H1 (cell line): ENCODE results near the gene SERTAD2. TPM values are rescaled to one million over a fixed set of nuclear protein-coding genes. Genes with fewer than 3 reads are reported as not detected.

Experiments used
- polyA plus RNA-seq, 7 experiments: library from polyadenylated mRNA; depleted of rRNA in 3 of 7; stranded (reverse) in 5 of 7; unstranded in 2 of 7; fragments of >200 nt in 5 of 7; fragments of 200-250 nt in 2 of 7; gene quantifications; 1 replicate in 5 of 7; 2 replicates in 1 of 7; 4 replicates in 1 of 7; pipeline versions ENCODE4 v1.2.1 to v1.2.3, GENCODE V29; 2011 to 2013; ENCODE audit warnings: missing spikeins in 2 of 7, mixed read lengths in 2 of 7
- total RNA-seq: library from RNA; stranded (reverse); fragmentation: NEBNext Ultra II Directional; extraction: Animal tissue kit (Norgen Biotek cat#: 25700); gene quantifications from 2 replicates; pipeline ENCODE4 v1.2.1, GENCODE V29; 2021
- TF ChIP-seq, protein P1 (sequence below): fragments of 300-600 bp; sonication (generic); IDR thresholded peaks from 2 replicates; pipeline ENCODE4 v1.7.1; 2012; ENCODE audit warnings: low read length, moderate library complexity, mild to moderate bottlenecking, inconsistent platforms; ENCODE audit not compliant: insufficient replicate concordance

SERTAD2 gene
- total and polyA plus RNA-seq, 2 of the 8 experiments (the other 6 are each of a cell fraction or from before 2014, with no cell fraction given), result 2.9 to 4.5 TPM

DNA sequence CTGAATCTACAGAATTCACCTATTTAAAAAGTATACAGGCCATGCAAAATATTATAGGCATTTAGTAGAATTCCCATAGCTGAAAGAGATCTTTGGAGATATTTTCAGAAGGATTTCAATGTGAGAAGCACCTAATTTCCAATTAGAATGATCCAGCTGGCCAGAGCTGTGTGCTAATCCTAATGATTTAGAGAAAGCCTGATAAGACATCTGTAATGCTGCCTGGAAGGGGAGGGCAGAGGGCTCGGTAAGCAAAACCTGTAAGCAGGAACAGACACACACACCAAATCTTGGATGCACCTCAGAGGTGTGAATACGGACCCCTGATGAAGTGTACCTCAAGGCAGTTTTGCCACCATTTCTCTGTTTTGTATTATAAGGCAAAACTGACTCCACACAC is 14.0 kb downstream of the SERTAD2 start (continued):
- TF ChIP-seq, protein P1, sequence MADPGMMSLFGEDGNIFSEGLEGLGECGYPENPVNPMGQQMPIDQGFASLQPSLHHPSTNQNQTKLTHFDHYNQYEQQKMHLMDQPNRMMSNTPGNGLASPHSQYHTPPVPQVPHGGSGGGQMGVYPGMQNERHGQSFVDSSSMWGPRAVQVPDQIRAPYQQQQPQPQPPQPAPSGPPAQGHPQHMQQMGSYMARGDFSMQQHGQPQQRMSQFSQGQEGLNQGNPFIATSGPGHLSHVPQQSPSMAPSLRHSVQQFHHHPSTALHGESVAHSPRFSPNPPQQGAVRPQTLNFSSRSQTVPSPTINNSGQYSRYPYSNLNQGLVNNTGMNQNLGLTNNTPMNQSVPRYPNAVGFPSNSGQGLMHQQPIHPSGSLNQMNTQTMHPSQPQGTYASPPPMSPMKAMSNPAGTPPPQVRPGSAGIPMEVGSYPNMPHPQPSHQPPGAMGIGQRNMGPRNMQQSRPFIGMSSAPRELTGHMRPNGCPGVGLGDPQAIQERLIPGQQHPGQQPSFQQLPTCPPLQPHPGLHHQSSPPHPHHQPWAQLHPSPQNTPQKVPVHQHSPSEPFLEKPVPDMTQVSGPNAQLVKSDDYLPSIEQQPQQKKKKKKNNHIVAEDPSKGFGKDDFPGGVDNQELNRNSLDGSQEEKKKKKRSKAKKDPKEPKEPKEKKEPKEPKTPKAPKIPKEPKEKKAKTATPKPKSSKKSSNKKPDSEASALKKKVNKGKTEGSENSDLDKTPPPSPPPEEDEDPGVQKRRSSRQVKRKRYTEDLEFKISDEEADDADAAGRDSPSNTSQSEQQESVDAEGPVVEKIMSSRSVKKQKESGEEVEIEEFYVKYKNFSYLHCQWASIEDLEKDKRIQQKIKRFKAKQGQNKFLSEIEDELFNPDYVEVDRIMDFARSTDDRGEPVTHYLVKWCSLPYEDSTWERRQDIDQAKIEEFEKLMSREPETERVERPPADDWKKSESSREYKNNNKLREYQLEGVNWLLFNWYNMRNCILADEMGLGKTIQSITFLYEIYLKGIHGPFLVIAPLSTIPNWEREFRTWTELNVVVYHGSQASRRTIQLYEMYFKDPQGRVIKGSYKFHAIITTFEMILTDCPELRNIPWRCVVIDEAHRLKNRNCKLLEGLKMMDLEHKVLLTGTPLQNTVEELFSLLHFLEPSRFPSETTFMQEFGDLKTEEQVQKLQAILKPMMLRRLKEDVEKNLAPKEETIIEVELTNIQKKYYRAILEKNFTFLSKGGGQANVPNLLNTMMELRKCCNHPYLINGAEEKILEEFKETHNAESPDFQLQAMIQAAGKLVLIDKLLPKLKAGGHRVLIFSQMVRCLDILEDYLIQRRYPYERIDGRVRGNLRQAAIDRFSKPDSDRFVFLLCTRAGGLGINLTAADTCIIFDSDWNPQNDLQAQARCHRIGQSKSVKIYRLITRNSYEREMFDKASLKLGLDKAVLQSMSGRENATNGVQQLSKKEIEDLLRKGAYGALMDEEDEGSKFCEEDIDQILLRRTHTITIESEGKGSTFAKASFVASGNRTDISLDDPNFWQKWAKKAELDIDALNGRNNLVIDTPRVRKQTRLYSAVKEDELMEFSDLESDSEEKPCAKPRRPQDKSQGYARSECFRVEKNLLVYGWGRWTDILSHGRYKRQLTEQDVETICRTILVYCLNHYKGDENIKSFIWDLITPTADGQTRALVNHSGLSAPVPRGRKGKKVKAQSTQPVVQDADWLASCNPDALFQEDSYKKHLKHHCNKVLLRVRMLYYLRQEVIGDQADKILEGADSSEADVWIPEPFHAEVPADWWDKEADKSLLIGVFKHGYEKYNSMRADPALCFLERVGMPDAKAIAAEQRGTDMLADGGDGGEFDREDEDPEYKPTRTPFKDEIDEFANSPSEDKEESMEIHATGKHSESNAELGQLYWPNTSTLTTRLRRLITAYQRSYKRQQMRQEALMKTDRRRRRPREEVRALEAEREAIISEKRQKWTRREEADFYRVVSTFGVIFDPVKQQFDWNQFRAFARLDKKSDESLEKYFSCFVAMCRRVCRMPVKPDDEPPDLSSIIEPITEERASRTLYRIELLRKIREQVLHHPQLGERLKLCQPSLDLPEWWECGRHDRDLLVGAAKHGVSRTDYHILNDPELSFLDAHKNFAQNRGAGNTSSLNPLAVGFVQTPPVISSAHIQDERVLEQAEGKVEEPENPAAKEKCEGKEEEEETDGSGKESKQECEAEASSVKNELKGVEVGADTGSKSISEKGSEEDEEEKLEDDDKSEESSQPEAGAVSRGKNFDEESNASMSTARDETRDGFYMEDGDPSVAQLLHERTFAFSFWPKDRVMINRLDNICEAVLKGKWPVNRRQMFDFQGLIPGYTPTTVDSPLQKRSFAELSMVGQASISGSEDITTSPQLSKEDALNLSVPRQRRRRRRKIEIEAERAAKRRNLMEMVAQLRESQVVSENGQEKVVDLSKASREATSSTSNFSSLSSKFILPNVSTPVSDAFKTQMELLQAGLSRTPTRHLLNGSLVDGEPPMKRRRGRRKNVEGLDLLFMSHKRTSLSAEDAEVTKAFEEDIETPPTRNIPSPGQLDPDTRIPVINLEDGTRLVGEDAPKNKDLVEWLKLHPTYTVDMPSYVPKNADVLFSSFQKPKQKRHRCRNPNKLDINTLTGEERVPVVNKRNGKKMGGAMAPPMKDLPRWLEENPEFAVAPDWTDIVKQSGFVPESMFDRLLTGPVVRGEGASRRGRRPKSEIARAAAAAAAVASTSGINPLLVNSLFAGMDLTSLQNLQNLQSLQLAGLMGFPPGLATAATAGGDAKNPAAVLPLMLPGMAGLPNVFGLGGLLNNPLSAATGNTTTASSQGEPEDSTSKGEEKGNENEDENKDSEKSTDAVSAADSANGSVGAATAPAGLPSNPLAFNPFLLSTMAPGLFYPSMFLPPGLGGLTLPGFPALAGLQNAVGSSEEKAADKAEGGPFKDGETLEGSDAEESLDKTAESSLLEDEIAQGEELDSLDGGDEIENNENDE, result no peak
